Measurements from ENCODE around the gene EDN1. TPM values are rescaled to one million over a fixed set of nuclear protein-coding genes. Genes with fewer than 3 reads are reported as not detected.
A peak's percentile ranks its signal among the peaks of the same experiment; 100 is the strongest.

The EDN1 gene
- polyA plus RNA-seq, 1 donor (not counting 4 experiments of a cell fraction or from before 2014, with no cell fraction given): 17.2 TPM

DNA sequence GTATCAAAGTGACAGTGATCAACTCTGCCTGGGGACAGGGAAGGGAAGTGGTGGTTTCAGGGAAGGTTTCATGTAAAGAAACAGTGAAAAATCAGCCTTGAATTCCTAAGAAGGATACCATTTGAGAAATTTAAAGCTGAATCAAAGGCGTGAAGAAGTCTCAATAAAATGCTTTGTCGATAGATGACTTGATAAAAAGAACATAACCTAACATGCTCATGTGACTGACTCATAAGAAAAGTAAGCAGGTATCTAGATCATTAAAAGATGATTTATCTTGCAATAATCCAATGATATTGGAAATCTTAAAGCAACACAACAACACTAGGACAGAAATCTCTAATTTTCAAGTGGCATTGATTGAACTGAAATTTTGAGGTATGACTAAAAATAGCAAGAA is 14.3 kb downstream of the EDN1 start:
- H3K9me3 ChIP-seq (ENCODE audit: control insufficient read depth, low read depth, low read length): no peaks in the 10 kb centered on the region
- H3K9ac ChIP-seq (ENCODE audit: control insufficient read depth, extremely low read depth, insufficient read depth, low read length): no peak overlapping the region
- FAIRE-seq (no peak), DNase-seq (ENCODE audit: low read depth, low spot score) (no peak)
- H3K36me3 ChIP-seq (ENCODE audit: control insufficient read depth in 2 of 2, extremely low read depth in 1 of 2, insufficient read depth in 2 of 2, low read length in 2 of 2): no peaks in the 10 kb centered on the region
- TF ChIP-seq EZH2 (IDR thresholded peaks at IDR 0.05; ENCODE audit: low read length): no peak
- TF ChIP-seq, protein P1, sequence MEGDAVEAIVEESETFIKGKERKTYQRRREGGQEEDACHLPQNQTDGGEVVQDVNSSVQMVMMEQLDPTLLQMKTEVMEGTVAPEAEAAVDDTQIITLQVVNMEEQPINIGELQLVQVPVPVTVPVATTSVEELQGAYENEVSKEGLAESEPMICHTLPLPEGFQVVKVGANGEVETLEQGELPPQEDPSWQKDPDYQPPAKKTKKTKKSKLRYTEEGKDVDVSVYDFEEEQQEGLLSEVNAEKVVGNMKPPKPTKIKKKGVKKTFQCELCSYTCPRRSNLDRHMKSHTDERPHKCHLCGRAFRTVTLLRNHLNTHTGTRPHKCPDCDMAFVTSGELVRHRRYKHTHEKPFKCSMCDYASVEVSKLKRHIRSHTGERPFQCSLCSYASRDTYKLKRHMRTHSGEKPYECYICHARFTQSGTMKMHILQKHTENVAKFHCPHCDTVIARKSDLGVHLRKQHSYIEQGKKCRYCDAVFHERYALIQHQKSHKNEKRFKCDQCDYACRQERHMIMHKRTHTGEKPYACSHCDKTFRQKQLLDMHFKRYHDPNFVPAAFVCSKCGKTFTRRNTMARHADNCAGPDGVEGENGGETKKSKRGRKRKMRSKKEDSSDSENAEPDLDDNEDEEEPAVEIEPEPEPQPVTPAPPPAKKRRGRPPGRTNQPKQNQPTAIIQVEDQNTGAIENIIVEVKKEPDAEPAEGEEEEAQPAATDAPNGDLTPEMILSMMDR (optimal IDR thresholded peaks at IDR 0.05 in 1 of 3, IDR thresholded peaks at IDR 0.05 in 1 of 3, conservative IDR thresholded peaks at IDR 0.05 in 1 of 3; ENCODE audit: extremely low read depth in 1 of 3, insufficient read depth in 2 of 3, low read length in 3 of 3): no peak
- peak overlapping the region; percentile 57 for H3K4me2 ChIP-seq (ENCODE audit: control insufficient read depth, extremely low read depth, insufficient read depth, low read depth, low read length)
- H3K4me1 ChIP-seq (ENCODE audit: control insufficient read depth, extremely low read depth, insufficient read depth, low read length): peaks cover 16% of the 10 kb centered on the region
- no peaks in the 10 kb centered on the region for H3K9me1 ChIP-seq (ENCODE audit: control insufficient read depth, extremely low read depth, insufficient read depth, low read length)
- no peak overlapping the region for H3K4me3 ChIP-seq (ENCODE audit: control insufficient read depth in 2 of 3, extremely low read depth in 1 of 3, insufficient read depth in 2 of 3, low read depth in 1 of 3, low read length in 3 of 3)
- peak overlapping the region; percentile 14 for H2AFZ ChIP-seq (ENCODE audit: control insufficient read depth, low read length)
- no peaks in the 10 kb centered on the region for H3K79me2 ChIP-seq (ENCODE audit: control insufficient read depth, insufficient read depth, low read length)
- no peaks in the 10 kb centered on the region for H3K27me3 ChIP-seq (ENCODE audit: control insufficient read depth, extremely low read depth, insufficient read depth, low read length)
- no peaks in the 10 kb centered on the region for H4K20me1 ChIP-seq (ENCODE audit: control insufficient read depth, extremely low read depth, insufficient read depth, low read length)
- peak overlapping the region; percentile 47 for H3K27ac ChIP-seq (ENCODE audit: control insufficient read depth, insufficient read depth, low read length)
- dilution Hi-C loops (cut with MboI; ENCODE audit: extremely low pct_ligation_motif_present, low sequenced_read_pairs): no loop called here

DNA sequence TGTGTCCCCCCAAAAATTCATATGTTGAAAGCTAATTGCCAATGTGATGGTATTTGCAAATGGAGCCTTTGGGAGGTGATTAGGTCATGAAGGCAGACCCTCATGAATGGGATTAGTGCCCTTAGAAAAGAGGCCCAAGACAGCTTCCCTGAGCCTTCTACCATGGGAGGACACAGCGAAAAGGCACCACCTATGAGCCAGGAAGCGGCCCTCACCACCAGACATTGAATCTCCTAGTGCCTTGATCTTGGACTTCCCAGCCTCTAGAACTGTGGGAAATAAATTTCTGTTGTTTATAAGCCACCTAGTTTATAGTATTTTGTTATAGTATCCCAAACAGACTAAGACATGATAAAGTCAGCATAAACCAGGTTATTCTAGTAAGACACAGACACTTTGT is 18.9 kb downstream of the EDN1 start:
- Histone ChIP-seq H2AFZ (ENCODE audit: control insufficient read depth, low read length) (no peak overlapping the region), H3K9me1 (ENCODE audit: control insufficient read depth, extremely low read depth, insufficient read depth, low read length) (no peaks in the 10 kb centered on the region), H3K9me3 (ENCODE audit: control insufficient read depth, low read depth, low read length) (no peaks in the 10 kb centered on the region), H3K4me1 (ENCODE audit: control insufficient read depth, extremely low read depth, insufficient read depth, low read length) (peaks cover 31% of the 10 kb centered on the region), H3K4me2 (ENCODE audit: control insufficient read depth, extremely low read depth, insufficient read depth, low read depth, low read length) (no peak overlapping the region), H3K27ac (ENCODE audit: control insufficient read depth, insufficient read depth, low read length) (no peak overlapping the region), H3K4me3 (ENCODE audit: control insufficient read depth in 2 of 3, extremely low read depth in 1 of 3, insufficient read depth in 2 of 3, low read depth in 1 of 3, low read length in 3 of 3) (no peak overlapping the region), H3K36me3 (ENCODE audit: control insufficient read depth in 2 of 2, extremely low read depth in 1 of 2, insufficient read depth in 2 of 2, low read length in 2 of 2) (no peaks in the 10 kb centered on the region), H4K20me1 (ENCODE audit: control insufficient read depth, extremely low read depth, insufficient read depth, low read length) (no peaks in the 10 kb centered on the region), H3K27me3 (ENCODE audit: control insufficient read depth, extremely low read depth, insufficient read depth, low read length) (no peaks in the 10 kb centered on the region), H3K79me2 (ENCODE audit: control insufficient read depth, insufficient read depth, low read length) (no peaks in the 10 kb centered on the region), H3K9ac (ENCODE audit: control insufficient read depth, extremely low read depth, insufficient read depth, low read length) (no peak overlapping the region)
- TF ChIP-seq, protein P1 (optimal IDR thresholded peaks at IDR 0.05 in 1 of 3, IDR thresholded peaks at IDR 0.05 in 1 of 3, conservative IDR thresholded peaks at IDR 0.05 in 1 of 3; ENCODE audit: extremely low read depth in 1 of 3, insufficient read depth in 2 of 3, low read length in 3 of 3): no peak
- TF ChIP-seq EZH2 (IDR thresholded peaks at IDR 0.05; ENCODE audit: low read length): no peak
- dilution Hi-C loops (cut with MboI; ENCODE audit: extremely low pct_ligation_motif_present, low sequenced_read_pairs): no loop called here
- FAIRE-seq (no peak), DNase-seq (ENCODE audit: low read depth, low spot score) (no peak)
